HG02759 (cell line): Measurements from ENCODE around the gene PLXNB2.
A peak's percentile ranks its signal among the peaks of the same experiment; 100 is the strongest.
"Not testable (repeated sequence)": the region's sequence is repeated elsewhere in the genome, so short reads cannot be mapped to it uniquely, and the experiment has no call there.

Source experiments
- ATAC-seq: cut with Tn5 transposase; IDR thresholded peaks from one replicate; pipeline ENCODE4 v1.9.1; 2021; ENCODE audit warnings: mild to moderate bottlenecking, moderate library complexity; ENCODE audit not compliant: unreplicated experiment

The PLXNB2 gene

GRCh38 chr22:50326956-50327710 is 19.7 kb upstream of the PLXNB2 start, which contains the start of gene DENND6B:
TSS of gene DENND6B (minus strand) at chr22:50327012. CDS start at chr22:50326988, 24 bp downstream.
- peak; percentile 95 for ATAC-seq

- ATAC-seq: no peak
Observed at GRCh38 chr22:50326225-50326955, 18.9 kb upstream of the PLXNB2 start.

- ATAC-seq: no peak
Observed at GRCh38 chr22:50325444-50326224, 18.2 kb upstream of the PLXNB2 start.

GRCh38 chr22:50323900-50324299 is 16.5 kb upstream of the PLXNB2 start:
- ATAC-seq: no peak

GRCh38 chr22:50322382-50323104 is 15.1 kb upstream of the PLXNB2 start:
- not testable (repeated sequence) for ATAC-seq

GRCh38 chr22:50320671-50321325 is 13.4 kb upstream of the PLXNB2 start:
- ATAC-seq: no peak

- no peak for ATAC-seq
Observed at GRCh38 chr22:50320116-50320515, 12.7 kb upstream of the PLXNB2 start.

GRCh38 chr22:50319503-50319951 is 12.1 kb upstream of the PLXNB2 start:
- ATAC-seq: no peak

GRCh38 chr22:50318698-50319411 is 11.4 kb upstream of the PLXNB2 start:
- no peak for ATAC-seq

- no peak for ATAC-seq
Observed at GRCh38 chr22:50318356-50318697, 10.9 kb upstream of the PLXNB2 start.

- no peak for ATAC-seq
Observed at GRCh38 chr22:50317674-50318073, 10.2 kb upstream of the PLXNB2 start.

- no peak for ATAC-seq
Observed at GRCh38 chr22:50317178-50317577, 9.7 kb upstream of the PLXNB2 start.

- no peak for ATAC-seq
Observed at GRCh38 chr22:50316114-50317065, 8.9 kb upstream of the PLXNB2 start.

GRCh38 chr22:50315289-50316113 is 8.1 kb upstream of the PLXNB2 start:
- ATAC-seq: no peak

- ATAC-seq: peak; percentile 77
Observed at GRCh38 chr22:50314455-50315288, 7.2 kb upstream of the PLXNB2 start.

GRCh38 chr22:50314081-50314454 is 6.6 kb upstream of the PLXNB2 start:
- no peak for ATAC-seq

- ATAC-seq: no peak
Observed at GRCh38 chr22:50313600-50313999, 6.2 kb upstream of the PLXNB2 start.
